SW 1271 (cell line): ENCODE measurements around the gene YJU2.
"Not testable (repeated sequence)": the region's sequence is repeated elsewhere in the genome, so short reads cannot be mapped to it uniquely, and the experiment has no call there.

Source experiments
- DNase-seq, 2 experiments: peaks; one replicate each; lab custom pipeline; 2025; lab: John Stamatoyannopoulos, UW

Gene YJU2

GRCh38 chr19:4228765-4229178 is 18.1 kb upstream of the YJU2 start:
- no peak for DNase-seq

GRCh38 chr19:4229179-4229931 is 17.5 kb upstream of the YJU2 start, which contains the start of gene EBI3:
Gene EBI3, plus strand, starts transcription at chr19:4229523. Its CDS starts 28 bp downstream, at chr19:4229551.
- DNase-seq: peak; percentile 40 to 45

- DNase-seq: not testable (repeated sequence)
Observed at GRCh38 chr19:4230237-4230636, 16.6 kb upstream of the YJU2 start.

- DNase-seq: not testable (repeated sequence)
Observed at GRCh38 chr19:4231521-4231920, 15.4 kb upstream of the YJU2 start.

GRCh38 chr19:4232139-4232538 is 14.7 kb upstream of the YJU2 start:
- not testable (repeated sequence) for DNase-seq

- DNase-seq: peak in 1 of 2 experiments; percentile 47
Observed at GRCh38 chr19:4232614-4233281, 14.1 kb upstream of the YJU2 start.

- DNase-seq: peak in 1 of 2 experiments; percentile 49
Observed at GRCh38 chr19:4233282-4233853, 13.5 kb upstream of the YJU2 start.

- no peak for DNase-seq
Observed at GRCh38 chr19:4234142-4234861, 12.6 kb upstream of the YJU2 start.

GRCh38 chr19:4234862-4235201 is 12.0 kb upstream of the YJU2 start:
- DNase-seq: no peak

- not testable (repeated sequence) for DNase-seq
Observed at GRCh38 chr19:4237510-4237909, 9.4 kb upstream of the YJU2 start.

- DNase-seq: no peak
Observed at GRCh38 chr19:4238831-4239230, 8.0 kb upstream of the YJU2 start.

GRCh38 chr19:4241824-4242430 is 5.0 kb upstream of the YJU2 start:
- no peak for DNase-seq

- not testable (repeated sequence) for DNase-seq
Observed at GRCh38 chr19:4245938-4246337, 942 bp upstream of the YJU2 start.

GRCh38 chr19:4256563-4256962 is 9.7 kb downstream of the YJU2 start:
- DNase-seq: no peak

- no peak for DNase-seq
Observed at GRCh38 chr19:4257025-4257424, 10.1 kb downstream of the YJU2 start.

- DNase-seq: no peak
Observed at GRCh38 chr19:4258181-4258580, 11.3 kb downstream of the YJU2 start.

- no peak for DNase-seq
Observed at GRCh38 chr19:4260613-4261191, 13.8 kb downstream of the YJU2 start.

GRCh38 chr19:4264812-4265211 is 17.9 kb downstream of the YJU2 start:
- DNase-seq: no peak

- DNase-seq: no peak
Observed at GRCh38 chr19:4266253-4267000, 19.5 kb downstream of the YJU2 start.

- peak; percentile 15 to 56 for DNase-seq
Observed at GRCh38 chr19:4267101-4267900, 20.4 kb downstream of the YJU2 start.
